Stimulated activated CD4-positive, alpha-beta T cell treated with anti-CD3 and anti-CD28 coated beads, TNF-alpha, amount 100 ng/mL, for 1 hour (primary cell): ENCODE results near the gene ATP11C.
"Not testable (repeated sequence)": the region's sequence is repeated elsewhere in the genome, so short reads cannot be mapped to it uniquely, and the experiment has no call there.

Experiments used
- DNase-seq, 3 donors: peaks; one replicate each; pipeline ENCODE4 v3.0.0-alpha.2; 2020; ENCODE audit warnings: low read depth in 3 of 3, low spot score in 1 of 3

ATP11C gene

GRCh38 chrX:139924696-139925095 is 8.2 kb downstream of the ATP11C start:
- no peak for DNase-seq

- no peak for DNase-seq
These were observed 8.7 kb downstream of the ATP11C start for GRCh38 chrX:139924069-139924695.

GRCh38 chrX:139921142-139921541 is 11.7 kb downstream of the ATP11C start:
- DNase-seq: not testable (repeated sequence)

- DNase-seq: no peak
These were observed 12.5 kb downstream of the ATP11C start for GRCh38 chrX:139920316-139920715.

GRCh38 chrX:139914421-139914820 is 18.4 kb downstream of the ATP11C start:
- DNase-seq: no peak

- DNase-seq: no peak
These were observed 23.1 kb downstream of the ATP11C start for GRCh38 chrX:139909712-139910111.

GRCh38 chrX:139907078-139907477 is 25.8 kb downstream of the ATP11C start:
- no peak for DNase-seq

- no peak for DNase-seq
These were observed 27.1 kb downstream of the ATP11C start for GRCh38 chrX:139905743-139906142.

- no peak for DNase-seq
These were observed 27.8 kb downstream of the ATP11C start for GRCh38 chrX:139905051-139905450.

GRCh38 chrX:139903210-139903609 is 29.6 kb downstream of the ATP11C start:
- no peak for DNase-seq

- no peak for DNase-seq
These were observed 30.3 kb downstream of the ATP11C start for GRCh38 chrX:139902559-139902958.

GRCh38 chrX:139898334-139898733 is 34.5 kb downstream of the ATP11C start:
- DNase-seq: no peak

- no peak for DNase-seq
These were observed 40.3 kb downstream of the ATP11C start for GRCh38 chrX:139892512-139892911.

GRCh38 chrX:139890991-139891700 is 41.7 kb downstream of the ATP11C start:
- no peak for DNase-seq

- DNase-seq: no peak
These were observed 43.1 kb downstream of the ATP11C start for GRCh38 chrX:139889760-139890159.

- DNase-seq: no peak
These were observed 48.9 kb downstream of the ATP11C start for GRCh38 chrX:139883984-139884383.

- DNase-seq: no peak
These were observed 50.6 kb downstream of the ATP11C start for GRCh38 chrX:139882299-139882698.

- no peak for DNase-seq
These were observed 51.3 kb downstream of the ATP11C start for GRCh38 chrX:139881572-139881971.

- DNase-seq: no peak
These were observed 51.7 kb downstream of the ATP11C start for GRCh38 chrX:139881130-139881529.

GRCh38 chrX:139877710-139878414 is 55.0 kb downstream of the ATP11C start:
- no peak for DNase-seq

GRCh38 chrX:139875841-139876240 is 57.0 kb downstream of the ATP11C start:
- no peak for DNase-seq

GRCh38 chrX:139869796-139870195 is 63.1 kb downstream of the ATP11C start:
- no peak for DNase-seq
